Pancreas (tissue), 10 donors: Measurements from ENCODE around the gene XKR7. TPM values are rescaled to one million over a fixed set of nuclear protein-coding genes. Genes with fewer than 3 reads are reported as not detected.
A peak's percentile ranks its signal among the peaks of the same experiment; 100 is the strongest.

Source experiments
- ATAC-seq, 4 donors: fragments of 200-7000 bp; cut with Tn5 transposase; one replicate each; pipeline versions ENCODE4 v1.8.0 to v1.9.1; 2020; ENCODE audit warnings: mild to moderate bottlenecking in 4 of 4, moderate library complexity in 4 of 4
- DNase-seq, 6 donors: peaks; one replicate each; pipeline ENCODE4 v3.0.0-alpha.2; 2020
- FAIRE-seq: peaks from 2 replicates; lab custom pipeline; 2012; peaks lifted over from hg19 to GRCh38; lab: Jason Lieb, UNC
- H3K27ac ChIP-seq, 4 donors: fragments of 200-600 bp; sonication (generic); 1 replicate in 3 of 4; 2 replicates in 1 of 4; pipeline versions ENCODE4 v1.5.0 to v1.8.0; 2020
- H3K27me3 ChIP-seq, 4 donors: fragments of 200-600 bp; one replicate each; pipeline ENCODE4 v1.8.0; 2021
- H3K36me3 ChIP-seq, 3 donors: fragments of 200-600 bp; sonication (generic) in 1 of 3; one replicate each; pipeline versions ENCODE4 v1.5.0 to v1.8.0; 2020 to 2021
- H3K4me1 ChIP-seq, 3 donors: fragments of 200-600 bp; one replicate each; pipeline ENCODE4 v1.8.0; 2021
- H3K4me3 ChIP-seq, 4 donors: fragments of 200-600 bp; sonication (generic) in 2 of 4; one replicate each; pipeline versions ENCODE4 v1.5.0 to v1.8.0; 2020 to 2021
- H3K9me3 ChIP-seq, 4 donors: fragments of 200-600 bp; one replicate each; pipeline ENCODE4 v1.8.0; 2021
- CTCF ChIP-seq, 4 donors: fragments of 200-600 bp; sonication (generic) in 3 of 4; IDR thresholded peaks; one replicate each; pipeline versions ENCODE4 v1.5.0 to v1.8.0; 2021; ENCODE audit warnings: antibody characterized with exemption in 4 of 4
- WGBS, 2 donors: extraction: QIAGEN DNeasy Blood & Tissue Kit; methylation state at CpG; one replicate each; pipeline ENCODE4 v1.1.7; 2013; 5-methylcytosine and 5-hydroxymethylcytosine counted together
- intact Hi-C, 3 donors: fragments of 100-400 bp; cut with DNase I; formaldehyde crosslinking; loops; one replicate each; pipeline versions ENCODE4 v1.11.1 to v1.14.2; 2022
- polyA plus RNA-seq, 2 donors: library from polyadenylated mRNA; stranded (reverse); fragments of 200-250 nt; gene quantifications; one replicate each; pipeline ENCODE4 v1.2.3, GENCODE V29; 2013
- total RNA-seq, 6 donors: library from RNA; stranded (reverse); fragmentation: NEBNext Ultra II Directional in 4 of 6; extraction: Animal tissue kit (Norgen Biotek cat#: 25700) in 4 of 6; gene quantifications; one replicate each; pipeline versions ENCODE4 v1.2.1 to v1.2.4, GENCODE V29; 2021 to 2023
- donor health status: healthy with polysubstance abuse.
- donor health status: DM: no; HTN: no; CAD: no; lungs with moderate emphysema.
- donor health status: DM: no; HTN: no; CAD: no.
- donor health status: control.
- donor health status: control.
- donor health status: Bipolar disorder and iron deficiency.
- donor health status: DM: yes; HTN: yes; CAD: no.
- donor health status: DM: no; HTN: no; CAD: no.
- donor health status: DM: no; HTN: no; CAD: no.
- donor health status: DM: yes; HTN: yes; CAD: no.

Gene XKR7
- total and polyA plus RNA-seq, 8 donors: 0.05 to 1.2 (median 0.33) TPM

- Histone ChIP-seq H3K36me3 (no peaks in the 10 kb centered on the region), H3K27ac (no peak overlapping the region), H3K4me3 (no peak overlapping the region), H3K4me1 (no peaks in the 10 kb centered on the region), H3K9me3 (no peaks in the 10 kb centered on the region), H3K27me3 (peaks cover 0 to 7% (median 2%) of the 10 kb centered on the region in 4 donors)
- WGBS, 2 donors: 35 to 41% methylated on average over 6 of the region's 6 CpGs
- FAIRE-seq: no peak
- intact Hi-C loops: no loop called here
- no peak for TF ChIP-seq CTCF (IDR thresholded peaks at IDR 0.05)
- ATAC-seq: no peak
- no peak for DNase-seq
Observed at GRCh38 chr20:31963889-31964288, 4.1 kb upstream of the XKR7 start.

DNA sequence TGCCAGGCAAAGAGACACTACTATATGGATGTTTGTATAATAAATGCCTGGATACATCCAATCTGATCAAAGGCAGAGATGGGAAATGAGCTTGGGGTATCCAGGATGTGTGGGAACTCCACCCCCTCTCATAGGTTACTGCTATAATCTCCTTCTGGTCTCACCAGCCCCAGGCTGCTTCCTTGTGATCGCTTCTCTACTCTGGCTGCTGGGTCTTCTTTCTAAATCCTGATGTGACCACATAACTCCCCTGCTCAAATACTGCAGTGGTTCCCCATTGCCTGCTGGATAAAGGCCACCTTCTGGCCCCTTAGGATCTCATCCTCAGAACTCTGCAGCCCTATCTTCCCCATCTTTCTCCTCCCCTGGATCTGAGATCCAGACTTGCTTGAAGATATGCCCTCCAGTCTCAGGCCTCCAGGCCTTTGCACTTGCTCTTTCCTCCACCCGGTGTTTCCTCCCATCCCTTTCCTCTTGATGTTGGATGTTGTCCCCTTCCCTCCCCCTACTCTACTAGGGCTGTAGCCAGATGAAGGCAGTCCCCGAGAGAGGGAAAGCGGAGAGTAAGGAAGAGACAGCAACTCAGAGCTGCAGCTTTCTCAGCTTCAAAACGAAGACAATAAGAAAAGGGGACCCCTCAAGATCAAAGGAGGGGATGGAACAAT is 828 bp upstream of the XKR7 start:
- Histone ChIP-seq H3K4me3 (peak overlapping the region in 1 of 4 donors; percentile 17), H3K36me3 (no peaks in the 10 kb centered on the region), H3K27ac (no peak overlapping the region), H3K4me1 (no peaks in the 10 kb centered on the region), H3K9me3 (no peaks in the 10 kb centered on the region), H3K27me3 (peaks cover 0 to 11% (median 2%) of the 10 kb centered on the region in 4 donors)
- TF ChIP-seq CTCF (IDR thresholded peaks at IDR 0.05): no peak
- intact Hi-C loops: no loop called here
- FAIRE-seq: no peak
- 10 to 12% methylated on average over 5 of the region's 5 CpGs for WGBS, 2 donors
- no peak for ATAC-seq
- no peak for DNase-seq

- FAIRE-seq: no peak
- peak overlapping the region in 1 of 4 donors; percentile 22 for H3K4me3 ChIP-seq
Observed at GRCh38 chr20:31968291-31969126, 558 bp downstream of the XKR7 start.

GRCh38 chr20:31969991-31970390 is 2.0 kb downstream of the XKR7 start:
- ATAC-seq (no peak), FAIRE-seq (no peak), DNase-seq (no peak)
- intact Hi-C loops: no loop called here
- H3K27me3 ChIP-seq: peaks cover 0 to 11% (median 2%) of the 10 kb centered on the region in 4 donors
- WGBS, 2 donors: 39 to 49% methylated on average over 5 of the region's 5 CpGs
- H3K27ac ChIP-seq: no peak overlapping the region
- H3K9me3 ChIP-seq: no peaks in the 10 kb centered on the region
- no peaks in the 10 kb centered on the region for H3K36me3 ChIP-seq
- no peak overlapping the region for H3K4me3 ChIP-seq
- TF ChIP-seq CTCF (IDR thresholded peaks at IDR 0.05): no peak
- H3K4me1 ChIP-seq: no peaks in the 10 kb centered on the region

More at GRCh38 chr20:31968291-31969126, 558 bp downstream of the XKR7 start:
- Histone ChIP-seq H3K27ac (no peak overlapping the region), H3K27me3 (peaks cover 0 to 11% (median 2%) of the 10 kb centered on the region in 4 donors), H3K4me1 (no peaks in the 10 kb centered on the region), H3K9me3 (no peaks in the 10 kb centered on the region), H3K36me3 (no peaks in the 10 kb centered on the region)
- ATAC-seq: peak; percentile 94 to 100 (median 96)
- intact Hi-C loops: no loop called here
- TF ChIP-seq CTCF (IDR thresholded peaks at IDR 0.05): no peak
- 3% methylated on average over 30 to 57 of the region's 57 CpGs for WGBS, 2 donors
- DNase-seq: peak; percentile 45 to 92 (median 78)
